GM18907 (cell line): Measurements from ENCODE around the gene GRB7.
"Not testable (repeated sequence)": the region's sequence is repeated elsewhere in the genome, so short reads cannot be mapped to it uniquely, and the experiment has no call there.

ENCODE experiments used
- ATAC-seq: cut with Tn5 transposase; IDR thresholded peaks from one replicate; pipeline ENCODE4 v1.9.1; 2021; ENCODE audit warnings: mild to moderate bottlenecking, moderate library complexity; ENCODE audit not compliant: unreplicated experiment

Gene GRB7

GRCh38 chr17:39709319-39709997, 28.3 kb upstream of the GRB7 start:
- no peak for ATAC-seq

- no peak for ATAC-seq
Observed at GRCh38 chr17:39709998-39710964, 27.5 kb upstream of the GRB7 start.

- ATAC-seq, result not testable (repeated sequence)
Observed at GRCh38 chr17:39711071-39711470, 26.7 kb upstream of the GRB7 start.

- ATAC-seq, result no peak
Observed at GRCh38 chr17:39711851-39712250, 25.9 kb upstream of the GRB7 start.

- ATAC-seq, result no peak
Observed at GRCh38 chr17:39714234-39714633, 23.5 kb upstream of the GRB7 start.

GRCh38 chr17:39715375-39716072, 22.2 kb upstream of the GRB7 start:
- no peak for ATAC-seq

DNA sequence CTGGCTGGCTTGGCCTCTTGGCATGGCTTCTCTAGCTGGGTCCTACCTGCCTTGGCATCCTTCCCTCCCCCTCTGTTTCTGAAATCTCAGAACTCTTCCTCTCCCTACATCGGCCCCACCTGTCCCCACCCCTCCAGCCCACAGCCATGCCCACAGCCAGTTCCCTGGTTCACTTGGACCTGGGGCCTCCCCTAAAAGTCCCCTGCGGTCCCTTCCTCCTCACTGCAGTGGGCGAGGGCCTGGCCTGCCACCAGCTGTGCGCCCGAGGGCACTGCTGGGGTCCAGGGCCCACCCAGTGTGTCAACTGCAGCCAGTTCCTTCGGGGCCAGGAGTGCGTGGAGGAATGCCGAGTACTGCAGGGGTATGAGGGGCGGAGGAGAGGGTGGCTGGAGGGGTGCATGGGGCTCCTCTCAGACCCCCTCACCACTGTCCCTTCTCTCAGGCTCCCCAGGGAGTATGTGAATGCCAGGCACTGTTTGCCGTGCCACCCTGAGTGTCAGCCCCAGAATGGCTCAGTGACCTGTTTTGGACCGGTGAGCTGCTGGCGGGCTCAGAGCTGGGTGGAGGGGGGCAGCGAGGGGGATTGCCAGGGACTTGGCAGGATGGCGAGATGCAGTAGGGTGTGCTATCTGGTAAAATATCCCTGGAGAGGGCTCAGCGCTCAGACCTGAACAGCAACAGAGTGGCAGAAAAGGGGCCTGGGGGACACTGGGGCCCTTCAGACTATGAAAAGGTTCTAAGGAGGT, 21.5 kb upstream of the GRB7 start:
- ATAC-seq, result no peak

DNA sequence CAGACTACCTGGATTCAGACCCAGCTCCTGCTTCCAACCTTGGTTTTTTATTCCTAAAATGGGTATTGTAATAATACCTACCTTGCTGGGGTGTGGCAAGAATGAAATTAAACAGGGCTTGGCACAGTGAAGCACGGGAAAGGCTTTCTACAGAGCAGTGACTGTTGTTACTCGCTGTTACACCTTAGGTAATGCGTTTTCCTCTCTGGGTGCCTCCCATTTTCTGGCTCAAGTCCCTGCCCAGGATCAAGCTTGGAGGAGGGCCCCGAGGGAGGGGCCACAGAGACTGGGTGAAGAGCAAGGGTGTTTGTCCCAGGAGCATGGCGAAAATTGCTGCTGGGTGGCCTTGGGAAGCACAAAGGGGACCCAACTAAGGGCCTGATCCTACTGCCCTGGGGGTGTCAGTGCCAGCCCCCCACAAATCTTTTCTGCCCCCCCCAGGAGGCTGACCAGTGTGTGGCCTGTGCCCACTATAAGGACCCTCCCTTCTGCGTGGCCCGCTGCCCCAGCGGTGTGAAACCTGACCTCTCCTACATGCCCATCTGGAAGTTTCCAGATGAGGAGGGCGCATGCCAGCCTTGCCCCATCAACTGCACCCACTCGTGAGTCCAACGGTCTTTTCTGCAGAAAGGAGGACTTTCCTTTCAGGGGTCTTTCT, 20.7 kb upstream of the GRB7 start:
- ATAC-seq, result no peak

GRCh38 chr17:39717660-39718059, 20.1 kb upstream of the GRB7 start:
- no peak for ATAC-seq

GRCh38 chr17:39719563-39720355, 18.0 kb upstream of the GRB7 start:
- ATAC-seq, result no peak

GRCh38 chr17:39722104-39722503, 15.6 kb upstream of the GRB7 start:
- no peak for ATAC-seq

DNA sequence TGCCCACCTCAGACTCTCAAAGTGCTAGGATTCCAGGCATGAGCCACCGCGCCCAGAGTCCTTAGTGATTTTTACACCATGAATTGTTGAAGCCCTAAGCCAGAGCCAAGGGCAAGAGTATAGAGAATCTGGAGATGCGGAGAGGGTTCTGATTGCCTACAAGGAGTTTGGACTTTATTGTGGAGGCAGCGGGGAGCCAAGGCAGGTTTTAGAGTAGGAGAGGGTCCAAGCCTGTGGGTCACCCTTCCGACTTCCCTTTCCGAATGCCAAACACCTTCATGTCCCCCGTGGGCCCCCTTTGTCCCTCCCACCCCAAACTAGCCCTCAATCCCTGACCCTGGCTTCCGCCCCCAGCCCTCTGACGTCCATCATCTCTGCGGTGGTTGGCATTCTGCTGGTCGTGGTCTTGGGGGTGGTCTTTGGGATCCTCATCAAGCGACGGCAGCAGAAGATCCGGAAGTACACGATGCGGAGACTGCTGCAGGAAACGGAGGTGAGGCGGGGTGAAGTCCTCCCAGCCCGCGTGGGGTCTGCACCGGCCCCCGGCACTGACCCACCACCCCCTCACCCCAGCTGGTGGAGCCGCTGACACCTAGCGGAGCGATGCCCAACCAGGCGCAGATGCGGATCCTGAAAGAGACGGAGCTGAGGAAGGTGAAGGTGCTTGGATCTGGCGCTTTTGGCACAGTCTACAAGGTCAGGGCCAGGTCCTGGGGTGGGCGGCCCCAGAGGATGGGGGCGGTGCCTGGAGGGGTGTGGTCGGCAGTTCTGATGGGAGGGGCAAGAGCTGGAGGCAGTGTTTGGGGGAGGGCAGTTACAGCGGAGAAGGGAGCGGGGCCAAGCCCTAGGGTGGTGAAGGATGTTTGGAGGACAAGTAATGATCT, 14.5 kb upstream of the GRB7 start:
- ATAC-seq, result no peak

DNA sequence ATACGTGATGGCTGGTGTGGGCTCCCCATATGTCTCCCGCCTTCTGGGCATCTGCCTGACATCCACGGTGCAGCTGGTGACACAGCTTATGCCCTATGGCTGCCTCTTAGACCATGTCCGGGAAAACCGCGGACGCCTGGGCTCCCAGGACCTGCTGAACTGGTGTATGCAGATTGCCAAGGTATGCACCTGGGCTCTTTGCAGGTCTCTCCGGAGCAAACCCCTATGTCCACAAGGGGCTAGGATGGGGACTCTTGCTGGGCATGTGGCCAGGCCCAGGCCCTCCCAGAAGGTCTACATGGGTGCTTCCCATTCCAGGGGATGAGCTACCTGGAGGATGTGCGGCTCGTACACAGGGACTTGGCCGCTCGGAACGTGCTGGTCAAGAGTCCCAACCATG, 13.0 kb upstream of the GRB7 start:
- no peak for ATAC-seq

GRCh38 chr17:39725923-39726322, 11.8 kb upstream of the GRB7 start:
- not testable (repeated sequence) for ATAC-seq

DNA sequence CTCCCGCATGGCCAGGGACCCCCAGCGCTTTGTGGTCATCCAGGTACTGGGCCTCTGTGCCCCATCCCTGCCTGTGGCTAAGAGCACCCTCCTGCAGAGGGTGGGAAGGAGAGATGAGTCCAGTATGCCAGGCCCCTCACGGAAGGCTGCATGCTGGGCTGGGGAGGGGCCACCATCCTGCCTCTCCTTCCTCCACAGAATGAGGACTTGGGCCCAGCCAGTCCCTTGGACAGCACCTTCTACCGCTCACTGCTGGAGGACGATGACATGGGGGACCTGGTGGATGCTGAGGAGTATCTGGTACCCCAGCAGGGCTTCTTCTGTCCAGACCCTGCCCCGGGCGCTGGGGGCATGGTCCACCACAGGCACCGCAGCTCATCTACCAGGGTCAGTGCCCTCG, 11.1 kb upstream of the GRB7 start:
- no peak for ATAC-seq

- ATAC-seq, result no peak
Observed at GRCh38 chr17:39727556-39727955, 10.2 kb upstream of the GRB7 start.

DNA sequence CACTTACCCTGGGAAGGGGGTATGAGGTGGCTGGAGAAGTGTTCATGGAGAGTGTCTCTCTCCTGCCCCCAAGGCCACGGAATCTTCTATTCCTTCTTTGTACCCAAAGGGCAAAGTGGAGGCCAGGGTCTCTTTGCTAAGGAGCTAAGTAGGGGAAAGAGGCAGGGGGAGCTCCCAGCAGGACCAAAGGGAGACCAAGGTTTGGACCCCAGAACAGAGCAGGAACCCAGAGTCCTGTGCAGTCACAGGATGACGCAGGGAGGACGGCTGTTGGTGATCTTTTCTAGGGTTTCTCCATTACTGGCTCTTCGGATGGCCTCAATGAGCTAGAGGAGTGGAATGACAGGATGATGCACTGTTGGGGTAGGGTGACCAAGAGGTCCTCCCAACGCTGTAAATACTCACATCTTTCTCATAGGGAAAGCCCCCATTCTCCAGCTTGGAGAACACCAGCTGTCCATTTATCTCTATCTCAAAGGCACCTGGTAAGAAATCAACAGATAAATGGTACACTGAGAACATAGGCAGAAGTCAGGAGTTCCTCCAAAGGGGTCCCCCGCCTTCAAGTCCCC, 8.4 kb upstream of the GRB7 start:
- ATAC-seq, result no peak
